Measurements from ENCODE around the gene MACROD2.

The MACROD2 gene

GRCh38 chr20:14062786-14063185 lies 67.5 kb downstream of the MACROD2 start:
- no peak for DNase-seq

GRCh38 chr20:14064333-14064732 lies 69.0 kb downstream of the MACROD2 start:
- DNase-seq, result no peak

DNA sequence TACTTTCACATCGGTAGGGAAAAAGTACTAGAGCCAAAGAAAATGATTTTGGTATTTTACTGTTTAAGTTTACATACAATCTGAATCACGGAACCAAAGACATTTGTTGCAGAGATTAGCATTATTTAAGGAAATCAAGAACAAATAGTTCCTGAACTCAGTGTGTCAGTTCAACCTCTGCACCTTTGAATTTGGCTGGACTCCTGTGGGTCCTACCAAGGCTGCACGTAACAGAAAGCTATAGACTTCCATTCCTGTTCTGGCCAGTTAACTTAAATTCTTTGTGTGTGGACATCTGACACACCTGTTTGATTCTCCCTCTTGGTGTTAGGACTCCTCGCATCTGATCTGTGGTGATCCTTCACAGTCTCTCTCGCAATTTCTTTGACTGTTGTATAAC lies 69.6 kb downstream of the MACROD2 start:
- DNase-seq, result no peak

GRCh38 chr20:14065774-14066173 lies 70.5 kb downstream of the MACROD2 start:
- DNase-seq, result no peak

- no peak for DNase-seq
Measured at GRCh38 chr20:14067603-14068002, 72.3 kb downstream of the MACROD2 start.

GRCh38 chr20:14069796-14070195 lies 74.5 kb downstream of the MACROD2 start:
- no peak for DNase-seq

DNA sequence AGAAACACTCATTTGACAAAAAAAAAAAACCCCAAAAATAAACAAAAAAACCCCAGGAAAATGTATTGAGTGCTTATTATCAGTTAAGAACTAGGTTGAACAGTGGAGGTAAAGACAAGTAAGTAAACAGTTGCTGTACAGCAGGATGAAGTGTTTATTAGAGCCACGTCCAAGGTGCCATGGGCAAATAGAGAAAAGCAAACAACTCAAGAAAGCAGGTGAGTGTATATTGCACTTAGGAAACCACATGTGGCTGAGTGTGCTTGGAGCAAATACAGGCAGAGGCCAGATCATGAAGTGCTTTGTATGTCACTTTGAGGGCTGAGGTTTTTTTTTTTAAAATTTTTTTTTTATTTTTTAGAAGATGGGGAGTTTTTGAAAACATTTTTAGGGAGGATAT lies 98.3 kb downstream of the MACROD2 start:
- DNase-seq, result no peak

- DNase-seq, result no peak
Measured at GRCh38 chr20:14098261-14098660, 102.9 kb downstream of the MACROD2 start.

GRCh38 chr20:14113416-14113815 lies 118.1 kb downstream of the MACROD2 start:
- DNase-seq, result no peak

- no peak for DNase-seq
Measured at GRCh38 chr20:14114065-14114704, 118.9 kb downstream of the MACROD2 start.

DNA sequence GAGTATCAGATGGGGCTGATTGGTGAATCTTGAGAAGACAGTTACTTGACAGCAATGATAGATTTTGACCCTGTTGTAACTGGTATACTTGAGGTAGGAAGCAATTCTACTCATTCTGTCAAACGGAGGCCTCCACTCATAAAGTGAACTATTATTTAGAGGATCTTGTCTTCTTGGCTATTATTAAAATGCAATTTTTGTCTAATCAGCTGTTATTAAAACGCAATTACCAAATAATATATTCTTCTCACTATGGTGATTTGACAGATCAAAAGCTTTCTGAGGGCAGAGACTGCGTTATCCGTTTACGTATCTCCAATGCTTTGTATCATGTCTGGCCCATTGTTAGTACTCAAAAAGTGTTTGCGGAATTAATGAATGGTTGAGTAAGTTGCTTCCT lies 120.7 kb downstream of the MACROD2 start:
- DNase-seq, result no peak

- DNase-seq, result no peak
Measured at GRCh38 chr20:14117768-14118167, 122.5 kb downstream of the MACROD2 start.

GRCh38 chr20:14126856-14127255 lies 131.5 kb downstream of the MACROD2 start:
- DNase-seq, result no peak

- no peak for DNase-seq
Measured at GRCh38 chr20:14127514-14128223, 132.4 kb downstream of the MACROD2 start.

DNA sequence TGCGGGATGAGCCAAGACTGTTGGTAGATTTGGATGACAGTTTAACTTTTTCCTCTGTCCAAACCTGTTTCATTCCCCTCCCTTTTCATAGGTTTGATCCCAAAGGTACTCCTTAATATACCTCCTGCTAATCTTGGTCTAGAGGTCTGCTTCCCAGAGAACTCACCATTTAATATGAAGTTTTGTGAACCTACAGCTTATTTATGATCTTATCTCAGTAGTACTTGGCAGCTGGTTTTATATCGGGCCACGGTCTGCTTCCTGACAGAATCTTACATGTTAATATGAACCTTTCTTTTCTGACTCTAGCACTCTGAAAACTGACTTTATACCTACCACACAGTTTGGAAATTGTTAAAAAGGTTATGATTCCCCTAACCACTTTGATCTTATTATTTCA lies 138.7 kb downstream of the MACROD2 start:
- DNase-seq, result no peak

DNA sequence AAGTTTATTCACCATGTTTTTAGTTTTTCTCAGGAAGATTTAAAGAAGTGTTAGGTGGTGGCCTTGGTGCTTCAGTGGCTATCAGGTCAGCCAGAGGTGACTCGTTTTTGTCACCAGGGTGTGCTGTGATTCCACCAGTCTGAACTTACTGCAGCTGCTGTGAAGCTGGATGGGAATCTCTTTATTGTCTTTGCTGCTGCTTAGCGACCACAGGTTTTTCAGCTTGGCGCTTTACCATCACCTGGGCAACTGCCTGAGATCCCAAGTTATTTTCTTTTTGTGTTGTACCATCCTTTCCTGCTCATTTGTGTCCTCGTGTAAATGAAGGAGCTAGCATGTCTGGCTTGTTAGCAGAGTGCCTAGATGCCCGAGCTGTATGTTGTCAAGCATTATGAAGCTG lies 146.9 kb downstream of the MACROD2 start:
- DNase-seq, result peak in 1 of 4 experiments; percentile 1

DNA sequence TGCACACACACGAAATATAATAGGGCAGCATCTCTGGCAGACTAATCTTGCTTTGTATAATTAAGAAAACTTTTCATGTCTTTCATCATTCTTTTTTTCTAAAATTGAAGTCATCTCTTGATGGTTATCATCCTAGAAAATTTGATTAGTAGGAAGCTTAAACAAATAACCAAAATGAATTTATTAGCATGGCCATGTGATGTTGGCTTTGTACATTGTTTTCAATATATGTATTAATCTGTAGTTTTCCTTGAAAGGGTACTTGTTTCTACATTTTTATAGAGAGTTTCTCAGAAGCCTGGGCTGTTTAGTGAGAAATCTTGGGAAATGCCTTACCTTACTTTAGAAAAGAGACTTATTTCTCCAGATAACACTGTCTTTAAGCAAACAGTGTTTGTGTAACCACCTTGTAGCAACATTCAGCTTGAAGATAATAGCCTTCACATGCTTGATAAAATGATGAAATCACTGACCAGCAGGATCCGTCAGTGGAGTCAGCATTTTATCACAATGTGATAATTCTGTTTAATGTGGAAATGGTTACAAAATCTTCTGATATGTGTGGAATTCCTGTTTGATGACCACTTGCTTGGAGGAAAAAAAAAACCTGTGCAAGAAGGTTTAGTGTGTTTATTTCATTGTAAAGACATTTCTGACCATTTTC lies 147.8 kb downstream of the MACROD2 start:
- no peak for DNase-seq

DNA sequence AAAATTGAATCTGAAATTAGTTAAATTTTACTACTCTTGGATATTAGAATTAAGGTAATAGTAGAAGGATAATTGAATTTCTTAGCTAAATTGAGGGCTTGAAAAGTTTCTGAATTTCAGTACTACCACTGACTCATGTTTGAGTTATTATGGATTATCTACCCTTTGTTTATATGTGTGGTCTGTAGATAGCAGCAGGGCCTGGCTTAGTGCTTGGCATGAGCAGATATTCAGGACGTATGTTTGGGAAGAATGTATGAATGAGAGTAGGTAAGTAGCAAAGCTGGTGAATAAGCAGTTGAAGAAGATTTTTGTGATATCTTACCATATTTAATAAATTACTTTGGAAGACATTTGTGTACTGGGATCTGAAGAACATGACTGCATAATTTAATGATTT lies 152.7 kb downstream of the MACROD2 start:
- DNase-seq, result no peak

GRCh38 chr20:14155361-14155760 lies 160.0 kb downstream of the MACROD2 start:
- DNase-seq, result no peak

GRCh38 chr20:14178528-14178927 lies 183.2 kb downstream of the MACROD2 start:
- DNase-seq, result no peak

DNA sequence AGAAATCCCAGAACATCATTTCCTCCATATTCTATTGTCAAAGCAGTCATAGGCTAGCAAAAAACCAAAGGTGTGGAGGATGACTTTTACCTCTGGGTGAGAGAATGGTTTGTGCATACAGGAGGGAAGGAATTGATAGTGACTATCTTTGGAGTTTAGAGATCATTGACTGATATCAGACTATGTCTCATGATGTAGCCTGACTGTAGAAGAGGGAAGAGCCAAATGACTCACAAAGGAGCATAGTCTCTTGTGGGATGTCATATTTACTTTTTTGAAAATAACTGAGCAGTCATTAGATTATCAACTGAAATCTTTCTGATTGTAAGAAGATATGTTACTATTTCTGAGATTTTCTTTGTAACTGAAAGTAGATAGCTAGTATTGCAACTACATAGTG lies 183.6 kb downstream of the MACROD2 start:
- no peak for DNase-seq

DNA sequence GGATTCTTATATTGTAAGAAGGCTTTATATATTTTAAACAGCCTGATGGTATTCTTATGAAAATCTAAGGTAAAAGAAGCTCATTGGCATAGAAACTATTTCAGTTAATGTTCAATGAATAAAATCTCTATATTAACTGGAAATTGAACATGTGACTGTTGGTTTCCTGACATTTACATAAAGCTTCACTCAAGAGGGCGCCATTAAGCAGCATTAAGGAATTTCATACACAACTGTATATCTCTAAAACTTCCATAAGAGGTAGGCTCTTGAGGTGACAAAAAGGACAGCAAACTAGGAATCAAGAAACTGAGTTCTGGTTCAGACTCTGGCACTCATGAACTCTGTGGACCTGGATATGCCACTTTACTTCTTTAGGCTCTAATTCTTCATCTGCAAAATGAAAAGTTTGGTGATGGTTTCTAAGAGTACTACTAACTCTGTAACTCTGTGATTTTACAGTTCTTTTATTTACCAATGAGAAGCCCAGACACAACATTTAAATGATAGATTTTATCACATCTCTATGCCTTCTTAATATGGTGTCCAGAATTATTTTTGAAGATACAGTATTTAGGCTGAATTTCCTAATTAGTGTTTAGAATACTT lies 194.6 kb downstream of the MACROD2 start:
- peak in 1 of 4 experiments; percentile 2 for DNase-seq

GRCh38 chr20:14191559-14191958 lies 196.2 kb downstream of the MACROD2 start:
- DNase-seq, result no peak

GRCh38 chr20:14193443-14193842 lies 198.1 kb downstream of the MACROD2 start:
- DNase-seq, result no peak
